ENCODE data around the gene IL7R.

GRCh38 chr5:35878079-35878478 lies 21.4 kb downstream of the IL7R start:
- TF ChIP-seq CTCF (IDR thresholded peaks at IDR 0.05 in 2 of 3, conservative IDR thresholded peaks at IDR 0.05 in 1 of 3; ENCODE audit: borderline replicate concordance in 1 of 3, insufficient read depth in 1 of 3, low read depth in 2 of 3, low read length in 2 of 3) (no peak), FOSL1 (IDR thresholded peaks at IDR 0.05; ENCODE audit: low read depth) (no peak), MAX (IDR thresholded peaks at IDR 0.05) (no peak), REST (IDR thresholded peaks at IDR 0.05; ENCODE audit: low read depth) (no peak), ATF3 (IDR thresholded peaks at IDR 0.05) (no peak), SRF (IDR thresholded peaks at IDR 0.05; ENCODE audit: low read depth) (no peak)

Data from HCT116 (cell line).